ENCODE data around the gene OTOL1.

GRCh38 chr3:161503271-161503670 is 6.7 kb downstream of the OTOL1 start:
- TF ChIP-seq RAD21 (IDR thresholded peaks at IDR 0.05; ENCODE audit: insufficient read depth, low read depth, low read length) (no peak), TCF12 (IDR thresholded peaks at IDR 0.05; ENCODE audit: low read depth, low read length) (no peak), KAT2A (conservative IDR thresholded peaks at IDR 0.05; ENCODE audit: control insufficient read depth, low read depth, low read length) (no peak), ZNF274 (IDR thresholded peaks at IDR 0.05; ENCODE audit: insufficient read depth, insufficient read length) (no peak), EP300 (IDR thresholded peaks at IDR 0.05; ENCODE audit: borderline replicate concordance in 1 of 2, control insufficient read depth in 1 of 2, low read depth in 2 of 2, low read length in 2 of 2) (no peak), EZH2 (IDR thresholded peaks at IDR 0.05; ENCODE audit: borderline replicate concordance, control insufficient read depth, low read depth, low read length) (no peak), STAT3 (IDR thresholded peaks at IDR 0.05; ENCODE audit: low read depth, low read length) (no peak), SMC3 (IDR thresholded peaks at IDR 0.05; ENCODE audit: borderline replicate concordance, low read length) (no peak), MYC (IDR thresholded peaks at IDR 0.05; ENCODE audit: insufficient read depth, insufficient read length, insufficient replicate concordance, low read length, severe bottlenecking) (no peak), REST (IDR thresholded peaks at IDR 0.05; ENCODE audit: low read depth, low read length) (no peak)
- TF ChIP-seq, protein P1, sequence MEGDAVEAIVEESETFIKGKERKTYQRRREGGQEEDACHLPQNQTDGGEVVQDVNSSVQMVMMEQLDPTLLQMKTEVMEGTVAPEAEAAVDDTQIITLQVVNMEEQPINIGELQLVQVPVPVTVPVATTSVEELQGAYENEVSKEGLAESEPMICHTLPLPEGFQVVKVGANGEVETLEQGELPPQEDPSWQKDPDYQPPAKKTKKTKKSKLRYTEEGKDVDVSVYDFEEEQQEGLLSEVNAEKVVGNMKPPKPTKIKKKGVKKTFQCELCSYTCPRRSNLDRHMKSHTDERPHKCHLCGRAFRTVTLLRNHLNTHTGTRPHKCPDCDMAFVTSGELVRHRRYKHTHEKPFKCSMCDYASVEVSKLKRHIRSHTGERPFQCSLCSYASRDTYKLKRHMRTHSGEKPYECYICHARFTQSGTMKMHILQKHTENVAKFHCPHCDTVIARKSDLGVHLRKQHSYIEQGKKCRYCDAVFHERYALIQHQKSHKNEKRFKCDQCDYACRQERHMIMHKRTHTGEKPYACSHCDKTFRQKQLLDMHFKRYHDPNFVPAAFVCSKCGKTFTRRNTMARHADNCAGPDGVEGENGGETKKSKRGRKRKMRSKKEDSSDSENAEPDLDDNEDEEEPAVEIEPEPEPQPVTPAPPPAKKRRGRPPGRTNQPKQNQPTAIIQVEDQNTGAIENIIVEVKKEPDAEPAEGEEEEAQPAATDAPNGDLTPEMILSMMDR (IDR thresholded peaks at IDR 0.05 in 2 of 3, conservative IDR thresholded peaks at IDR 0.05 in 1 of 3; ENCODE audit: control insufficient read depth in 2 of 3, extremely low read depth in 1 of 3, insufficient read depth in 1 of 3, low read depth in 3 of 3, low read length in 3 of 3) = no peak
- TF ChIP-seq, protein P2, sequence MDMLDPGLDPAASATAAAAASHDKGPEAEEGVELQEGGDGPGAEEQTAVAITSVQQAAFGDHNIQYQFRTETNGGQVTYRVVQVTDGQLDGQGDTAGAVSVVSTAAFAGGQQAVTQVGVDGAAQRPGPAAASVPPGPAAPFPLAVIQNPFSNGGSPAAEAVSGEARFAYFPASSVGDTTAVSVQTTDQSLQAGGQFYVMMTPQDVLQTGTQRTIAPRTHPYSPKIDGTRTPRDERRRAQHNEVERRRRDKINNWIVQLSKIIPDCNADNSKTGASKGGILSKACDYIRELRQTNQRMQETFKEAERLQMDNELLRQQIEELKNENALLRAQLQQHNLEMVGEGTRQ (IDR thresholded peaks at IDR 0.05; ENCODE audit: borderline replicate concordance, low read depth, low read length) = no peak

Data from GM12878 (cell line).